Measurements from ENCODE around the gene INTS6L.

The INTS6L gene

DNA sequence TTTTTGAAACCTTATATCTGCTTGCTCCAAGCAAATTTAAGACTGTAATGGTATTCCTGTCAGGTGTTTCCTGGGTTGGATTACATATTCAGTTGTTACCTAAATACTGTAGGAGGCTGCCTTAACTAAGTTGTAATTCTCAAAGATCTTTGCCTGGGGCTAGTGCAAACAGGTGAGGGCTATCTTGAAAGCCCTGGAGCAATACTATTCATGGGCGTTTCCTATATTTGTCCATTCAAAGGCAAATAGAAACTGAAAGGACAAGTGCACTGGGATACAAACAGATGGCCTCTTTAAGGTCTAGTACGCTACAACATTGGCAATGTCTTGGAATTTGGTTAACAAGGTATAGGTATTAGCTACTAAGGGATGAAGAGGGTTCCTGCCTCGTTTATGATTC lies 108.9 kb downstream of the INTS6L start:
- DNase-seq, result no peak
